GM21528 (cell line): ENCODE results near the gene ITGAD.
"Not testable (repeated sequence)": the region's sequence is repeated elsewhere in the genome, so short reads cannot be mapped to it uniquely, and the experiment has no call there.

Experiments used
- ATAC-seq: cut with Tn5 transposase; IDR thresholded peaks from one replicate; pipeline ENCODE4 v1.9.1; 2021; ENCODE audit warnings: mild to moderate bottlenecking, moderate library complexity; ENCODE audit not compliant: unreplicated experiment, low FRiP score

The ITGAD gene

GRCh38 chr16:31402687-31403086, 9.6 kb downstream of the ITGAD start:
- no peak for ATAC-seq

- no peak for ATAC-seq
Measured at GRCh38 chr16:31403590-31404352, 10.6 kb downstream of the ITGAD start.

GRCh38 chr16:31404353-31405064, 11.4 kb downstream of the ITGAD start:
- no peak for ATAC-seq

- no peak for ATAC-seq
Measured at GRCh38 chr16:31407406-31407805, 14.3 kb downstream of the ITGAD start.

GRCh38 chr16:31409433-31409832, 16.3 kb downstream of the ITGAD start:
- ATAC-seq: no peak

- ATAC-seq: no peak
Measured at GRCh38 chr16:31410082-31410481, 16.9 kb downstream of the ITGAD start.

- no peak for ATAC-seq
Measured at GRCh38 chr16:31411024-31411844, 18.1 kb downstream of the ITGAD start.

- ATAC-seq: no peak
Measured at GRCh38 chr16:31412750-31413149, 19.6 kb downstream of the ITGAD start.

- no peak for ATAC-seq
Measured at GRCh38 chr16:31413381-31413780, 20.2 kb downstream of the ITGAD start.

- no peak for ATAC-seq
Measured at GRCh38 chr16:31413943-31414342, 20.8 kb downstream of the ITGAD start.

GRCh38 chr16:31414706-31415105, 21.6 kb downstream of the ITGAD start:
- ATAC-seq: no peak

GRCh38 chr16:31416371-31416770, 23.2 kb downstream of the ITGAD start:
- ATAC-seq: no peak

GRCh38 chr16:31417036-31417435, 23.9 kb downstream of the ITGAD start:
- ATAC-seq: not testable (repeated sequence)

- no peak for ATAC-seq
Measured at GRCh38 chr16:31417916-31418315, 24.8 kb downstream of the ITGAD start.

- no peak for ATAC-seq
Measured at GRCh38 chr16:31420037-31420436, 26.9 kb downstream of the ITGAD start.

- no peak for ATAC-seq
Measured at GRCh38 chr16:31421587-31421986, 28.5 kb downstream of the ITGAD start.

GRCh38 chr16:31423241-31423640, 30.1 kb downstream of the ITGAD start:
- ATAC-seq: no peak

GRCh38 chr16:31423801-31424200, 30.7 kb downstream of the ITGAD start:
- no peak for ATAC-seq

- no peak for ATAC-seq
Measured at GRCh38 chr16:31427441-31428278, 34.5 kb downstream of the ITGAD start.

GRCh38 chr16:31428279-31428597, 35.1 kb downstream of the ITGAD start, which contains the start of gene COX6A2:
Gene COX6A2 (minus strand): TSS chr16:31428360. CDS start chr16:31428325, 35 bp downstream.
- ATAC-seq: no peak
